NCI-H1105 treated with DMSO at 0.1 percent for 48 hours (cell line): ENCODE results near the gene GART.
"Not testable (repeated sequence)": the region's sequence is repeated elsewhere in the genome, so short reads cannot be mapped to it uniquely, and the experiment has no call there.

ENCODE experiments used
- DNase-seq: peaks from one replicate; lab custom pipeline; 2025; lab: John Stamatoyannopoulos, UW

Gene GART

DNA sequence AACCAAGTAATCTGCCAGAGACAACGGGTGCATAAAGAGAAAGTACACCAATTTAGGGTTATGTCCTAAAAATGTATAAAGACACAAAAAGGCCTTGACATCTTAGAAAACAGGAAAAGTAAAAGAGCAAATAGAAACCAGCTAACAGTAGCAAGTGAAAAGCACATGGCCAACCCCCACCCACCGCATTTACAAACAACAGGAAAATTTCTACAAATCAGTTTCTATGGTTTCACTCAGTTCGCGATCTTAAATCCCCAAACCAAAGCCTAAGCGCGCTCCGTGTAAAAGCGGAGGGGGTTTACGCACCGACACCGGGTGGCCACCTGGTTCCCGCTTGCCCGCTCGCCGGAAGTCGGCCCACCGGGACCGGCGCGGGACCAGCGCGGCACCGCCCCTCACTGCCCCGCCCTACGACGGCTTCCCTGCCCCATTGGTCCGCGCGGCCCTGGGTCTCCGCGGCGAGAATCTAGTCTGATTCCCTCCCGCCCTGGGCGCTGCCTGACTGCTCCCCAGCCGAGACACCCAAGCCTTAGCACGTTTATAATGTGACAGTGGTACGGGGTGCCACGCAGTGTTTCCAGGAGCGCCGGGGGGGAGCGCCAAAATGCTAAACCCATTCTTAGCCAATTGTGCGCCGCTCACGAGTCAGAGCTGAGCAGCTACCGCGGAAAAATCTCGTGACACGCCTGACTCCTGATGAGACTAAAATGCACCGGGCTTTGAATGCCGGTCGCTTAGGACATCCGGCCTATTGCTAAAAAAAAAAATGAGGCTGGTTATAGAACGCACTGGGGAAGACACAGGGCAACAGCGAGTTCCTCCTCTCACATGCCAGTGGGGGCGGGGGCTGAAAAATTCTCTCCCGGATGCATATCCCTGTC, at the start of gene GART:
GART (minus strand) TSS at position 362 of the 884 bp plus-strand sequence. CDS start 2,802 bp downstream, outside the sequence.
- DNase-seq: peak; percentile 81

DNA sequence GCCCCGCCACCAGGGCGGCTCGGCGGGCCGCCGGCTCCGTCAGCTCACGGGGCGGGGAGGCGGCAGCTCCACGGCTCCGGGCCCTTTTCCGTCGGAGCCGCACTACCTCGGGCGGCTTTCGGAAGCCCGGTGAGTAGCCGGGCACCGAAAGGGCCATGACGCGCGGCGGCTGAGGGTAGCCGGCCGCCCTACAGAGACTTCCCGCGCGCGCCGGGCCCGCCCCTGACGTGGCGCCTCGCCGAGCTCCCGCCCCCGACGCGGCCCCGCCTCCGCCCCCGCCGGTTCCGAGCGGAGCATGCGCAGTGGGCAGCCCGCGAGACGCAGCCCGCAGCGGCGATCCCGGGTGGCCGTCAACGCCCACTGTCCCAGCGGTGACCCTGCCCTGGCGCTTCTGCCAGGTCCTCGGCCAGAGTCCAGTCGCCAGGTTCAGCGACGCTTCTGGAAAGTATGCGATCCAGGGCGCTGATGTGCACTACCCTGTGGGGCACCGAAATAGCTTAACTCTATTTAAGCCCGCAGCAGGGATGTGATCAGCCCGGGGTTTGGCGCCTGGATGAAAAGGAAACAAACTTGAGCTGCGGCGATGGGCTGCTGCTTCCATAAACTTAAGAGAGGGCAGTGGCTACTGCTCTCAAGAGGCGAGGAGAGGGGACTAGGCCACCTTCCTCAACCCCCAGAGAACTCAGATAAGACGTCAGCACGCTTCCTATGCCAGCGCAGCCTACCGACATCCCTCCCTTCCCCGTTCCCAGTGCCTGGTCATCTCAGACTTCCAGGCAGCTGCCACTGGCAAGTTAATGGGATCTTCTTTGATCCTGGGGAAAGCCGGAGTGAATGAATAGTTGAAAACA, 46.8 kb upstream of the GART start, which contains the start of gene DONSON:
DONSON (minus strand) TSS at position 200 of the 851 bp plus-strand sequence; CDS start at position 157, 43 bp downstream.
- peak; percentile 84 for DNase-seq

DNA sequence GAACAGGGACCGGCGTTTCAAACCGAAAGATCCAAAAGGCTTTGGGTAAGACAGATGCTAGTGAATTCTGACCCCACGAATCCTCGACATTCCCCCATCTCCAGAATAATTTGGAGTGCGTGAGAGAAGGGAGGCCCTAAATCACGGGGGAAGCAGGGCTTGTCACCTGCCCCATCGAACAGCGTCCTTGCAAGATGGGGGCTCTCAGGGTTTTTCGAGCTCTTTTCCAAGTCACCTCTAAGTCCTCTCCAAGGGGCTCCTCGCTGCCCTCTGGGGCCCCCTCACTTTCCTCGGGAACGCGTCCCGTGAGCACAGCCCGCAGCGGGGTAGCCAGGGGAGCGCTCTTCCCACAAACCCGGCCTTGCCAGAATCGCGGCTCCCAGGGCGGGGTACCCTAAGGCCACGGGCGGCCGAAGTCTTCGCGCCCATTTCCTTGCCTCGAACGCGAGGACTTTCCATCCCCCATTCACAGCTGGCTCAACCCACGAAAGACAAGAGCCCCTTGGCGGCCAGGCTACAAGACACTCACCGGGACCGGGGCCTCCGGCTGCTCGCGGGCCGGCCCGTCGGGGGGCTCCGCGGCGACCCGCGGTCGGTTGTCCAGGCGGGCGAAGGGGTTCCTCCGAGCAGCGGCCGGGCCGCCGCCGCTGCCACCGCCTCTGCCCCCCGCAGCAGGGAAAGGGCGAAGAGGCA, 46.0 kb upstream of the GART start:
- DNase-seq: peak; percentile 41

DNA sequence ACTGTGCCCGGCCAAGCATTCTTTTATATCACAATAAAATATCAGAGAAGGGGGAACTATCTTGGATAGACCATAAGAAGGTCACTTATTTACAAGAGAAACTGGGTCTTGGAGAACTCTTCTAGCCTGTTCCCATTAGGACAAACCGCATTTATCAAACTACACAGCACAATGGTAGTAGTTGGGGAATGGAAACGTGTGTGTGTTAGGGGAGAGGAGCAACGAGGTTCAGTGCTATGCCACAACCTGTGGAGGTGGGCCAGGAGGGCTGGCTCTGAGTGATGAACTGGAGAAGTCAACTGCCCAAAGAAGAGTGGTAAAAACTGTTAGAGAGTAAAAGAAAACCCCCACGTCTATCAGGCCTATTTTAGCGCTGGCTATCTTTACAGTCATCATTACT, 45.0 kb upstream of the GART start:
- no peak for DNase-seq

DNA sequence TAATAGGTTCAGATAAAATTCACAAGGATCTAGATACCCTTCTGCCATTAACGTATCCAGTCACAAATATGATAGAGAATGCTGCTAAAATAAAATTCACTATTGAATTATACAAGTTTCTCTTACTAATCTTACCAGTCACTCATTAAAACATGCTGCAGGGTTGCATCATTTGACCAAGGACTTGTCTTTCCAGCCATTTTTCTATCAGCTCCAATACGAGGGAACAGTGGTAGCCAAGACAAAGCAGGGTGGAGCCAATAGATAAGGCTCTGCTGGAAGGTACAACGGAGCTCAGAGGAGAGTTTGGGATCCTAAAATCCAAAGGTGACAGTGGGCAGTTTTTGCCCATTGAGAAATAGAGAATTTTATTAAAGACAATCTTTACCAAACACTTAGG, 42.5 kb upstream of the GART start:
- DNase-seq: no peak

DNA sequence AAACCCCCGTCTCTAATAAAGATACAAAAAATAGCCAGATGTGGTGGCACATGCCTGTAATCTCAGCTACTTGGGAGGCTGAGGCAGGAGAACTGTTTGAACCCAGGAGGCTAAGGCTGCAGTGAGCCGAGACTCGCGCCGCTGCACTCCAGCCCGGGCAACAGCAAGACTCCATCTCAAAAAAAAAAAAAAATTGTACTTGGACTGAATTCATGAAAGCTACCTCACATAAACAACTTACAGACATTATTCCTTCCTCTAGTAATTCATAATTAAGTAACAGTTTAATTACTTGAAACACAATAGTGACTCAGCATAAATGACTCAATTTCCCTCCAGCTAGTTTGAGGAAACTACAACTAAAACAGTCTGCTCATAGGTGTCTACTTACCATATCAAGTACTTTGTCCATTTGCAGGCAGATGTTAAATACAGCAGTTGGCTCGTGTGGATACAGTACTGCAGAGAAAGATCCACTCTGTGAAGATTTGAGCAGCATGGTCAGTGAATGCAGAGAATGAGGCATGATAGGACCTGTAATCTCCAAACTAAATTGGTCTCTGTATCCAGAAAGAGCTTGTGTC, 37.1 kb upstream of the GART start:
- DNase-seq: no peak

DNA sequence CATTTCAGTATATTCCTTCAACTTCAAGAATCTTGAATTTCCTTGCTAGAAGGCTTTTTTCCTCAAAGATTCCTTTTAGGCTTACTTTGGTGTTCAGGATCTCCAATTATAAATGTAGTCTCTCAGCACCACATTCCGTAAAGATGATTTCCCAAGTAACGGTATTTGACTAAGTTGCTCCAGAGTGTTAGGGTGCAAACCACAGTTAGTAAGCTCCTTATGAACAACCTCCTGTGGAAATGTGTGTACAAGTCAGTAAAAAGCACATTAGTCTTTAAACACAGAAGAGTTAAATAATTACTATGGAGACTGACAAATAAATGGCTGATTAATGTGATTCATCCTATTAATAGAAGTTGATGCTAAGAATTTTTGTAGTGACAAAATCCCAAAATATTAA, 36.3 kb upstream of the GART start:
- DNase-seq: no peak

DNA sequence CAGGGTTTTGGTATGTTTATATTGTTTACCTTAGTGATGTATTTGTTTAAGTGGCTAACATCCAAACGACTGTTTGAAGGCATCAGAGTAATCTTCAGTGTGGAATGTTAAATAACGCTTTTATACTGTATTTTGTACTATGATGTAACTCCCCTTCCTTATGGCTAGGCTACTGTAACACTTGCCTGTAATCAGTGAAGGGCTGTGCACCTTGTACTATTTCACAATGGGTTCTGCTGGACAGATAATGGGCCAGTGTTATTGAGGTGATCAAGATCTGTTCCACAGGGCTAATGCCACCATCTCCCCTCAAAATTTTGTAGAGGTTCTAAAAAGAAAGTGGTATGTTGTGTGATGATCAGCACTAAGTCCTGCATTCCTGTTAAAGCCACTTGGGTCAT, 34.8 kb upstream of the GART start:
- not testable (repeated sequence) for DNase-seq

DNA sequence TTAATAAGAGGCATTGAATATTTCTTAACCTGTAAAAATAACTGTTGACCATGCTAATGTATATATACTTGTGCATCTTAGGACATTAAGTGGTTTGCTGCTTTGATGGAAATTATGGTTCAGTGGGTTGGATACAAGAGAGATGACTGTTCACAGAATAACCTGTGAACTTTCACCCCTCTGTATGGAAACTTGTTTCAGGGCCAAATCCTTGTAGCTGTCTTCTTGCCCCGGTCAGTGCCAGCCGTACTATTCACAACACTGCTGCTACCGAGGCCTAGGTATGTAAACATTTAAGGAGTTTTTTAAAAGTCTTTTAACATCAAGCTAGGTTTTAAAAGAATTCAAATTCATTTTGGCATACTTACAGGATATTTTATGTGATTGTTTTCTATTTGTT, 30.4 kb upstream of the GART start:
- no peak for DNase-seq

DNA sequence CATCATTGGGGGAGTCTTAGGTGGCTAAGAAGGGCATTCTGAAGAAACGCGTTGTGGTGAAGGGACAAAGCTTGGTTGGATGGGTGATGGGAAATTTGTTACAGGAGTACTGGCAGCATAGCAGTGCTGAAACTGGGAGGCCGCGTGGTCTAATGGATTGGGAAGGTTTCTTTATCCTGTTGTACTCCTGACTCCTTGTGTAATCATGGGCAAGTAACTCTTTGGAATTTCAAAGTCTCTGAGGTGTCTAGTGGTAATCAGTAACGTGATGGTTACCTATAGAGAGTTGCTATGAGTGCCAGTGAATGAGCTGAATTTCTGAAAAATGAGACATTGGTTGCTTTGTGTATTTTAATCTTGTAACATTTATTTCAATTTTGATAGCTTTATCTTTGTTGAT, 28.1 kb upstream of the GART start:
- DNase-seq: no peak

DNA sequence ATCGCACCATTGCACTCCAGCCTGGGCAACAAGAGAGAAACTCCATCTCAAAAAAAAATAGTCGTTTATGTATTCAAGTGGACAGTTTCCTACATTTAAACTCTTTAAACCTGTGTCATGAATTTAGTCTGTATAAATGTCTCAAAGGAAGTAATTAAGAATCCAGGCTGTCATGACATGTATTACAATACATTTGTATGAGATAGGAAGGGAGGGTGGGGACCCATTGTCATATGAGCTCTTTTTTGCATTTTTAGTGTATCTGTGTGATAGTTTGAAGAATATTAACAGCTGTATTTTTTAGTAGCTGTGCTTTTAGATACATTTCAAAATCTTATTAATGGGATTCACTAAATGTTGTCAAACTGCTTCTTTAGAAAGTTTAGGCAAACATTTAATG, 26.5 kb upstream of the GART start:
- no peak for DNase-seq

DNA sequence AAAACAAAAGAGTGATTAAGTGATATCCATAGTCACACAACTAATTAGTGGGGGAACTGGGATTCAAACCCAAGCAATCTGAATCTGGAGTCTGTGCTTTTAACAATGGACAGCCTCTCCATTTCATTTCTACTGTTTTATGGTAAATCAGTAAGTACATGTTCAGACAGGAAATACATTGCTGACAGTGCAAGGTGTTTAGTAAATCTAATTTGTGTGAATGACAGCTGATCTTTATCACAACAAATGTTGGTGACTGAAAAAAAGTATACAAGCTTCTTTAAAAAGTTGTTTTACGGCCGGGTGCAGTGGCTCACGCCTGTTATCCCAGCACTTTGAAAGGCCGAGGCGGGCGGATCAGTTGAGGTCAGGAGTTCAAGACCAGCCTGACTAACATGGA, 26.0 kb upstream of the GART start:
- no peak for DNase-seq

DNA sequence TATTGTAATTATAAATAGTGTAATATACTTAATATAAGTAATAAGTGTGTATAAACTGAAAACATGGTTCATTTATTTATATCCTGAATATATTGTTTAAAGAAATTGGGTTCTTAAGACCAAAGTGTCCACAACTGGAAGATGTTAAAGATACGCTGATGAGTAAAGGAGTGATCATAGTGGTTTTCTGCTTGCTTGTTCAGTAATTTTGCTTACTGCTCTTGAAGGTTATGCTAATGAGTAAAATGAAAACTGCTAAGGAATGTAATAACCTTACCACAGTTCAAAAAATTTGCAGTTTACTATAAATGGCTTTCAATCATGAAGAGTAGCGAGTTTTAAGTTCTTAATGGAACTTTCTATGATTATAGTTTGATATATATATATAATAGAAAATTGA, 24.6 kb upstream of the GART start:
- no peak for DNase-seq

DNA sequence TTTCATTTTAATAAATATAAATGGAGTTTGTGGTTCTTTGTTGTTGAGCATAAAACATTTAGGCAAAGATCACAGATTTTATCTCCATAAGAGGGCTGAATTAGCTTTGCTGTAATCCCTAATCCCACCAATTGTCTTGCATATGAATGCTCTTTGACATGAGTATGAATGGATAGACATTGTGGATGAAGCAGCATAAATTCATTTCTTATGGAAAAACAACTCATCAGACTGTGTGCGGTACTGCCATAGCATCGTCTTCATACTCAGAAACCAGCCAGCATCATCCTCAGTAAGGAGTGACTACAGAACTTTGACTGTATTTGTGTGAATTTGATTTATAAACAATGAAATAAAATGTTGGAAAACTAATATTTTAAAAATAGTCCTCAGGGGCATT, 20.5 kb upstream of the GART start:
- no peak for DNase-seq

DNA sequence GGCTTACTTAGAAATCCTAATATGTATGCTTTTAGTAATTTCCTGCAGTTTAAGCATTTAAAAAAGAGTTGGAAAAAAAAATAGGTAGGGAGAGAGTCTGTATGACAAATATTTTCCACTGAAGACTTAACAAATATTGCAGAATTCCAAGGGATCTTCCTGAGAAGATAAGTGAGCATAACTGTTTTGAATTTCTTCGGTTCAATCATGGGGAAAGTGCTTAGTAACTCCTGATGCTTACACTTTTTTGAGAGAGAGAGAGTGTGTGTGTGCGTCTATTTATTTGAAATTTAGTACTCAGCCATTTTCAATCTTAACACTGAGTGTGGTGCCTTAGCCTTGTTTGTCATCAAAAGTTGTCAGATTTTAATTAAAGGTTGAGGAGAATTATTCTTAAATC, 19.5 kb upstream of the GART start:
- no peak for DNase-seq

DNA sequence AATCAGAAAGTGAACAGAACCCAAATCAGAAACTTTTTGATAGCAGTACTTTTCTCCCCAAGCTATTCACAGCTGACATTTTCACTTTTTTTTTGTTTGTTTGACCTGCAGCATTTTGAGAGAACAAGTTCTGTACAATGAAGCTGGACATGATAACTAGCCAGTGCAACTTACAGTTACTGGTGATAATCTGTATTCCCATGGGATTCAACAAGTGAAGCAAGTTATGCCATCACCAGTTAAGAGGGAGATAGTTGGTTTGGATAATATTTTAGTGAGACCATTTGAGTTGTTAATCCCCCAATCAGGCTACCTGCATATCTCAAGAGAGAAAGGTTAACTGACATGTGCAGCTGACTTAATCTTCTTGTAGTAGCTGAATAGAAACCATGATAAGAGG, 19.0 kb upstream of the GART start:
- DNase-seq: no peak

DNA sequence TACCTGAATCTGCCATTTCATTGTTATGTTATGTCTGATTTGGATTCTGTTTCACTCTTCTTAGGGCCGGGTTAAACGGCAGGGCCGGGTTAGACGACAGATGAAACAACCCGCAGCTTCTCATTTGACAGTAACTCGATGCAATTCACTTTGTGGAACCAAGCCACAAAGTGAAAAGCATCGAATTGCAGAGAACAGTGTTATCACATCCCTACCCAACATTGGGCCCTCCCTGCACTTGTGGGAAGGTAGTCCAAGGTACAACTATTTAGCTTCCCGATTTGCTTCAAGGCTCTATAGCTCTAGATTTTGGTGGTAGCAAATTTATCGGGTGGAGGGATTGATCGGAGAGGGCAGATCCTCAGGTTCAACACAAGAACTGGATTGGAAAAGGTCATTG, 17.9 kb upstream of the GART start:
- no peak for DNase-seq

DNA sequence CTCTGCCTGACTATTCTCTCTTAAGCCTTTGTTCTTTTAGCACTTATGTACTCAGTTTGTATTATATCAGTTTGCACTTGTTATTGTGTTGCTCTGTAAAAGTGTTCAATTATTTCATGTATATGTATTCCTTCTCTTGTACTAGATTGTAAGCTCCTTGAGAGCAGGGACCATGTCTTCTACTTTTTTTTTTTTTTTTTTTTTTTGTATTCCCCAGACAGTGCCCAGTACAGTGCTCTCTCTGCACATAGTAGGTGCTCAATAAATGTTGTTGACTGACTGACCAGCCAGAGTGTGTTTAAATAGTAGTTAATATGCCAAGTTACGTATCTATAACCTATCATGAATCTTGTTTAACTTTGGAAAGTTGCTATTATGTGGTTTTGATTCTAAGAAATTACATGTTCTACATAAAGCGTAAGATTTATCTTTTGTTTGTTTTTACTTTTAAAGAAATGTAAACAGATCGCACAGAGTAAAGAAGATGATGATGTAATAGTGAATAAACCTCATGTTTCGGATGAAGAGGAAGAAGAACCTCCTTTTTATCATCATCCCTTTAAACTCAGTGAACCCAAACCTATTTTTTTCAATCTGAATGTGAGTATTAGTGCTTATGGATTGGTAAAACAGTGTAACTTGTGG, 17.0 kb upstream of the GART start:
- no peak for DNase-seq

DNA sequence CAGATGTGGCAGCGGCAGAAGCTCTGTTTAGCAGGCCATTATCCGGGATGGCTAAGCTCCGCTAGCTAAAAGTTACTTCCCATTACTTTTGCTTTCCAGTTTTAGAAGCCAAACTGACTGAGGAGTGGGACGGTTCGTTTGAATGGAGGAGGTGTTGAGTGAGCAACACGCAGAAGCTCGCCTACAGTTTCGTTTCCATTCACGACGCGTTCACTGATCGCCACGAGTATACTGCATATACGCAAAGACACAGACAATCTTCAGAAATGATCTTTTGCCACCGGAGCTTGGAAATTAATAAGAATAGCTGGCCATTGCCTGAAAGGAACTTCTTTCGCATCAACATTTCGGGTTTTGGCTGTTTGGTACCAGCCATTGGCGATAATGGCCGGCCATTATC, 15.5 kb upstream of the GART start:
- no peak for DNase-seq

DNA sequence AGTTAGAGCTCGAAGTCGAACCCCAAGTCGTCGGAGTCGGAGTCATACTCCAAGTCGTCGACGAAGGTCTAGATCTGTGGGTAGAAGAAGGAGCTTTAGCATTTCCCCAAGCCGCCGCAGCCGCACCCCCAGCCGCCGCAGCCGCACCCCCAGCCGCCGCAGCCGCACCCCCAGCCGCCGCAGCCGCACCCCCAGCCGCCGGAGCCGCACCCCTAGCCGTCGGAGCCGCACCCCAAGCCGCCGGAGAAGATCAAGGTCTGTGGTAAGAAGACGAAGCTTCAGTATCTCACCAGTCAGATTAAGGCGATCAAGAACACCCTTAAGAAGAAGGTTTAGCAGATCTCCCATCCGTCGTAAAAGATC, 13.0 kb upstream of the GART start:
- DNase-seq: no peak

DNA sequence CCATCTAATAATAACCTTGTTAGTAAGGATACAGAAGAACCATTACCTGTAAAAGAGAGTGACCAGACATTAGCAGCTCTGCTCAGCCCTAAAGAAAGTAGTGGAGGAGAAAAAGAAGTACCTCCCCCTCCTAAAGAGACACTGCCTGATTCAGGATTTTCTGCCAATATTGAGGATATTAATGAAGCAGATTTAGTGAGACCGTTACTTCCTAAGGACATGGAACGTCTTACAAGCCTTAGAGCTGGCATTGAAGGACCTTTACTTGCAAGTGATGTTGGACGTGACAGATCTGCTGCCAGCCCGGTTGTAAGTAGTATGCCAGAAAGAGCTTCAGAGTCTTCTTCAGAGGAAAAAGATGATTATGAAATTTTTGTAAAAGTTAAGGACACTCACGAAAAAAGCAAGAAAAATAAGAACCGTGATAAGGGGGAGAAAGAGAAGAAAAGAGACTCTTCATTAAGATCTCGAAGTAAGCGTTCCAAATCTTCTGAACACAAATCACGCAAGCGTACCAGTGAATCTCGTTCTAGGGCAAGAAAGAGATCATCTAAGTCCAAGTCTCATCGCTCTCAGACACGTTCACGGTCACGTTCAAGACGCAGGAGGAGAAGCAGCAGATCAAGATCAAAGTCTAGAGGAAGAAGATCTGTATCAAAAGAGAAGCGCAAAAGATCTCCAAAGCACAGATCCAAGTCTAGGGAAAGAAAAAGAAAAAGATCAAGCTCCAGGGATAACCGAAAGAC, 12.5 kb upstream of the GART start:
- no peak for DNase-seq
